ENCODE data around the gene SLC6A3. TPM values are rescaled to one million over a fixed set of nuclear protein-coding genes. Genes with fewer than 3 reads are reported as not detected.

SLC6A3 gene
- total RNA-seq, 4 donors from 2014 or later: not detected

DNA sequence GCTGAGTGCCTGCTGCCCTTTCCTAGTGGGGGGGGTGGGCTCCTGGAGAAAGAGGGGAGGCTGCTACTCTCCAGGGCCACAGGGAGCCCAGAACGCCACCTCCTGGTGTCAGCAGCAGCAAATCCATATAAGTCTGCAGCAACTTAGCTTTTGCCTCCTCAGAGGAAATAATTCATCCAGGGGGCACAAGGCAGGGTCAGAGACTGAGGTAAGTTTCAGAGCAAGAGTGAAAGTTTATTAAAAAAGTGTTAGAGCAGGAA is 96.3 kb downstream of the SLC6A3 start:
- no peaks in the 10 kb centered on the region for H3K9me3 ChIP-seq
- H3K4me1 ChIP-seq: peaks cover 5 to 14% (median 10%) of the 10 kb centered on the region in 4 donors
- H3K4me3 ChIP-seq: no peak overlapping the region
- 60 to 77% methylated on average over 1 of the region's 1 CpG for WGBS, 2 donors (ENCODE audit: low coverage in 1 of 2)
- no peaks in the 10 kb centered on the region for H3K36me3 ChIP-seq
- in situ Hi-C loops (cut with MboI; ENCODE audit: low pct_ligation_motif_present in 1 of 4, low pct_unique_long_range_greater_than_20kb in 1 of 4, low sequenced_read_pairs in 3 of 4): no loop called here
- H3K27me3 ChIP-seq: no peaks in the 10 kb centered on the region
- intact Hi-C loops (cut with DNase I; ENCODE audit: low total_unique reads): no loop called here
- no peak overlapping the region for H3K27ac ChIP-seq
- no peak for DNase-seq
- TF ChIP-seq EP300 (IDR thresholded peaks at IDR 0.05; ENCODE audit: low read depth): no peak

DNA sequence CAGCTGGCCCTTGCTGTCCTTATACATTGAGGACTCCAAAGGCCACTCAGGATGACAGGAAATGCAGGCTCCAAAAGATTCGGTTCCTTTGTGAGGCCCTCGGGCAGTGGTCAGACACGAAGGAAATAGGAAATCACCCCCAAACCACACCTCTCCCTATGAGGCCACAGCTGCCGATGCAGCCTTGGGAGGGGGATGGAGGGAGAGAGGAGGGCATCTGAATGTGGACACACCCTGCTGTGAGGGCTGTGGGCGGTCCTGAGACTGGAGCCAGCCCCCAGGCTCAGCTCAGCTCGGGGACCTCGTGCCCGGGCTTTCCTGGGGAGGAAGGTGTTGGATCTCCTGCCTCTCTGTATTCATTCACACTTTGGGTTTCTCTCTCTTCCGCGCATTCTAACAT is 97.7 kb downstream of the SLC6A3 start:
- no peaks in the 10 kb centered on the region for H3K9me3 ChIP-seq
- intact Hi-C loops (cut with DNase I; ENCODE audit: low total_unique reads) (no loop called here), in situ Hi-C loops (cut with MboI; ENCODE audit: low pct_ligation_motif_present in 1 of 4, low pct_unique_long_range_greater_than_20kb in 1 of 4, low sequenced_read_pairs in 3 of 4) (no loop called here)
- H3K27ac ChIP-seq: no peak overlapping the region
- H3K4me1 ChIP-seq: peaks cover 11 to 27% (median 19%) of the 10 kb centered on the region in 4 donors
- TF ChIP-seq EP300 (IDR thresholded peaks at IDR 0.05; ENCODE audit: low read depth): no peak
- TF ChIP-seq POLR2AphosphoS5 (IDR thresholded peaks at IDR 0.05): no peak
- TF ChIP-seq, protein P1, sequence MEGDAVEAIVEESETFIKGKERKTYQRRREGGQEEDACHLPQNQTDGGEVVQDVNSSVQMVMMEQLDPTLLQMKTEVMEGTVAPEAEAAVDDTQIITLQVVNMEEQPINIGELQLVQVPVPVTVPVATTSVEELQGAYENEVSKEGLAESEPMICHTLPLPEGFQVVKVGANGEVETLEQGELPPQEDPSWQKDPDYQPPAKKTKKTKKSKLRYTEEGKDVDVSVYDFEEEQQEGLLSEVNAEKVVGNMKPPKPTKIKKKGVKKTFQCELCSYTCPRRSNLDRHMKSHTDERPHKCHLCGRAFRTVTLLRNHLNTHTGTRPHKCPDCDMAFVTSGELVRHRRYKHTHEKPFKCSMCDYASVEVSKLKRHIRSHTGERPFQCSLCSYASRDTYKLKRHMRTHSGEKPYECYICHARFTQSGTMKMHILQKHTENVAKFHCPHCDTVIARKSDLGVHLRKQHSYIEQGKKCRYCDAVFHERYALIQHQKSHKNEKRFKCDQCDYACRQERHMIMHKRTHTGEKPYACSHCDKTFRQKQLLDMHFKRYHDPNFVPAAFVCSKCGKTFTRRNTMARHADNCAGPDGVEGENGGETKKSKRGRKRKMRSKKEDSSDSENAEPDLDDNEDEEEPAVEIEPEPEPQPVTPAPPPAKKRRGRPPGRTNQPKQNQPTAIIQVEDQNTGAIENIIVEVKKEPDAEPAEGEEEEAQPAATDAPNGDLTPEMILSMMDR (IDR thresholded peaks at IDR 0.05): no peak
- no peak for TF ChIP-seq POLR2A (IDR thresholded peaks at IDR 0.05)
- H3K27me3 ChIP-seq: no peaks in the 10 kb centered on the region
- no peak for DNase-seq
- H3K36me3 ChIP-seq: no peaks in the 10 kb centered on the region
- H3K4me3 ChIP-seq: no peak overlapping the region
- WGBS, 2 donors (ENCODE audit: low coverage in 1 of 2): 65% methylated on average over 10 of the region's 10 CpGs; no CpG with 5 or more reads in 1 of the 2 donors

DNA sequence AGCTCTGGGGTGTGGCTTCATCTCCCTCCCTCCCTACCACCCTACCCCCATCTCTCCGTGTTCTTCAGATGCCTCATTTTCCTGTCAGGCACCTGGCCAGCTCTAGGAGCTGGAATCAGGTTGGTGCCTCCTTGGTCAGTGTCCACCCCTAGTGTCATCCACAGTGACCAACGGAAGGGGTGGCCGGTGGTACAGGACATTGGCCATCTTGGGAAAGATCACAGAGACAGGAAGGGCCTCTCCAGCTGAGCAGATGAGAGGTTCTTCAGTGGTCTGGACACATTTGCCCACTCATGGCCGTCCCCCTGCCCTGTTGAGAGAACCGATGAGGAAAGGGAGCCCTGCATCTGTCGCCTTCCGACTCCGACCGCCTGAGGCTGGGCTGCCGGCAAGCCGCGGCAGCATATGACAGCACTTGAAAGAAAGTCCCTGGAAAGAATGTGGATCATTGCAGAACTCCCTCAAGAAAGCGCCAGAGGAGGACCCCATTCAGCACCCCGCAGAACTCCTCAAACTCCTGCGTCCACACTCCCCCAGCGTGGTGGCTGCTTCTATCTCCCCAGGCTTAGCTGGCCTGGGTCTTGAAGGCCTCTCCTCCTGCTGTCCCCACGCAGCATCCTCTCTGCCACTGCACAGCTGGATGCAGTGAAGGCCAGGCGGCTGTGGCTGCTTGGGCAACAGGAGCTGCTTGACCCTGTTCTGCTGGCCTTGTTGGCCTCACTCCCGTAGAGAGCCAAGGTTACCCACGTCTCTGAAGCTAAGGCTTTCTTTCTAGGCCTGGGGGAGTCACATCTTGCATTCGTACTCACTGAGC is 98.4 kb downstream of the SLC6A3 start:
- H3K36me3 ChIP-seq: peaks cover 0 to 2% (median 0%) of the 10 kb centered on the region in 4 donors
- intact Hi-C loops (cut with DNase I; ENCODE audit: low total_unique reads): no loop called here
- TF ChIP-seq POLR2AphosphoS5 (IDR thresholded peaks at IDR 0.05) (no peak), EP300 (IDR thresholded peaks at IDR 0.05; ENCODE audit: low read depth) (no peak), POLR2A (IDR thresholded peaks at IDR 0.05) (no peak)
- TF ChIP-seq, protein P1 (IDR thresholded peaks at IDR 0.05): no peak
- H3K27me3 ChIP-seq: no peaks in the 10 kb centered on the region
- in situ Hi-C loops (cut with MboI; ENCODE audit: low pct_ligation_motif_present in 1 of 4, low pct_unique_long_range_greater_than_20kb in 1 of 4, low sequenced_read_pairs in 3 of 4): no loop called here
- no peak for DNase-seq
- no peak overlapping the region for H3K27ac ChIP-seq
- 82 to 90% methylated on average over 12 to 21 of the region's 21 CpGs for WGBS, 2 donors (ENCODE audit: low coverage in 1 of 2)
- peaks cover 11 to 27% (median 19%) of the 10 kb centered on the region in 4 donors for H3K4me1 ChIP-seq
- no peaks in the 10 kb centered on the region for H3K9me3 ChIP-seq
- H3K4me3 ChIP-seq: no peak overlapping the region

DNA sequence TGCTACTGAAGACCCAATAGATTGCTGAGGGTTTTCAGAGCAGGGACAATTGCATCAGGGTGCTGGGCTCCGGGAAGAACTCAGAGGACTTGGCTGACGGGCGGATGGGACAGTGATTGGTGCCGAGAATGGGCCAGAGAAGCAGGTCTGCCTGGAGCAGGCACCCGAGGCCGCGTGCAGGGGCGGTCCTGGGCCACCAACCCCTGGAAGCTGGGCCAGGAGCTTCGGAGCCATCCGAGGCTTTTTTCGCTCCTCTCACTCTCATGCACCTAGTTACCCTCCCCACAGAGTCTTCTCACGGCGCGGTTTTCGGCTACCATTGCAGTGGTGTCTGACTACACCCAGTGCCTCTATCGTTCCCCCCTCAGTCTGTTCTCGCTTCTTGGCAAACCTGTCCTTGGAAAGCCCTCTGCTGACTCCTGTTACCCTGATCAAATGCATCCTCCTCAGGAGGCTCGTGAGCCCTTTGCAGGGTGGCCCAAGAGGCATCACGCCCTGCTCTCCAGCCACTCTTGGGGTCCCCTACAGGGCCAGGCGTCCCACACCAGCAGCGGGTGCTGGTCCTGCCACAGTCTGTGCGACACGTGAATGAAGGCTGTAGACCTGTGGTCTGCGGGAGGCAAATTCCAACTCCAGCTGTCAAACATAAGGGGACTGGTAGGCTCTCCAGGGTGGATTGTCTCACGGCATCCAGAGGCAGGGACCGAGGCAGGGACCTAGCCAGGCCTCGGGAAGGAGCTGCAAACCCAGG is 99.2 kb downstream of the SLC6A3 start:
- H3K9me3 ChIP-seq: no peaks in the 10 kb centered on the region
- no peaks in the 10 kb centered on the region for H3K27me3 ChIP-seq
- intact Hi-C loops (cut with DNase I; ENCODE audit: low total_unique reads): no loop called here
- WGBS, 2 donors (ENCODE audit: low coverage in 1 of 2): 76% methylated on average over 27 of the region's 27 CpGs; no CpG with 5 or more reads in 1 of the 2 donors
- peaks cover 0 to 10% (median 4%) of the 10 kb centered on the region in 4 donors for H3K36me3 ChIP-seq
- peaks cover 11 to 27% (median 19%) of the 10 kb centered on the region in 4 donors for H3K4me1 ChIP-seq
- in situ Hi-C loops (cut with MboI; ENCODE audit: low pct_ligation_motif_present in 1 of 4, low pct_unique_long_range_greater_than_20kb in 1 of 4, low sequenced_read_pairs in 3 of 4): no loop called here
- peak overlapping the region in 2 of 4 donors; percentile 85 to 94 for H3K27ac ChIP-seq
- H3K4me3 ChIP-seq: peak overlapping the region in 3 of 4 donors; percentile 90 to 99 (median 91)
- no peak for TF ChIP-seq EP300 (IDR thresholded peaks at IDR 0.05; ENCODE audit: low read depth)
- TF ChIP-seq, protein P1 (IDR thresholded peaks at IDR 0.05): no peak
- TF ChIP-seq POLR2A (IDR thresholded peaks at IDR 0.05): no peak
- no peak for TF ChIP-seq POLR2AphosphoS5 (IDR thresholded peaks at IDR 0.05)
- DNase-seq: no peak
